AG04450 (cell line): ENCODE data around the gene PDE10A. TPM values are rescaled to one million over a fixed set of nuclear protein-coding genes. Genes with fewer than 3 reads are reported as not detected.

Source experiments
- CTCF ChIA-PET: fragments of 300-600, 350-600 bp; formaldehyde crosslinking; extraction: SDS; loops from one replicate; lab custom pipeline; 2022; ENCODE audit warnings: antibody characterized with exemption, inconsistent platforms; lab: Charles Lee
- POLR2A ChIA-PET: fragments of 350-600 bp; formaldehyde crosslinking; extraction: SDS; loops from one replicate; lab custom pipeline; 2021; ENCODE audit warnings: antibody characterized with exemption, inconsistent platforms; lab: Yijun Ruan, JAX
- DNase-seq: peaks from one replicate; pipeline ENCODE4 v3.0.0-alpha.2; 2011; ENCODE audit warnings: low read depth, low spot score
- H3K27ac ChIP-seq: one replicate; pipeline ENCODE4 v1.5.1; 2012; ENCODE audit warnings: low read depth, low read length, control low read depth
- H3K27me3 ChIP-seq: one replicate; pipeline ENCODE4 v1.6.0; 2012; ENCODE audit warnings: low read length; ENCODE audit not compliant: control insufficient read depth, insufficient read depth
- H3K4me3 ChIP-seq: 2 replicates; pipeline ENCODE4 v1.5.1; 2011; ENCODE audit warnings: mild to moderate bottlenecking, low read depth, low read length, control low read depth
- H3K9me3 ChIP-seq: 2 replicates; pipeline ENCODE4 v1.5.1; 2012; ENCODE audit warnings: low read length; ENCODE audit not compliant: control insufficient read depth, insufficient read depth
- polyA plus RNA-seq: library from polyadenylated mRNA; depleted of rRNA; stranded (reverse); fragments of >200 nt; gene quantifications from 2 replicates; pipeline ENCODE4 v1.2.3, GENCODE V29; 2011
- TF ChIP-seq, protein P1 (sequence below): IDR thresholded peaks from 2 replicates; pipeline ENCODE4 v1.5.1; 2011; ENCODE audit warnings: low read depth, low read length, control low read depth, inconsistent platforms

Gene PDE10A
- polyA plus RNA-seq, 1 experiment: 7.8 TPM

GRCh38 chr6:165630544-165630953 is 32.5 kb downstream of the PDE10A start:
- POLR2A ChIA-PET: no interaction called here
- TF ChIP-seq, protein P1, sequence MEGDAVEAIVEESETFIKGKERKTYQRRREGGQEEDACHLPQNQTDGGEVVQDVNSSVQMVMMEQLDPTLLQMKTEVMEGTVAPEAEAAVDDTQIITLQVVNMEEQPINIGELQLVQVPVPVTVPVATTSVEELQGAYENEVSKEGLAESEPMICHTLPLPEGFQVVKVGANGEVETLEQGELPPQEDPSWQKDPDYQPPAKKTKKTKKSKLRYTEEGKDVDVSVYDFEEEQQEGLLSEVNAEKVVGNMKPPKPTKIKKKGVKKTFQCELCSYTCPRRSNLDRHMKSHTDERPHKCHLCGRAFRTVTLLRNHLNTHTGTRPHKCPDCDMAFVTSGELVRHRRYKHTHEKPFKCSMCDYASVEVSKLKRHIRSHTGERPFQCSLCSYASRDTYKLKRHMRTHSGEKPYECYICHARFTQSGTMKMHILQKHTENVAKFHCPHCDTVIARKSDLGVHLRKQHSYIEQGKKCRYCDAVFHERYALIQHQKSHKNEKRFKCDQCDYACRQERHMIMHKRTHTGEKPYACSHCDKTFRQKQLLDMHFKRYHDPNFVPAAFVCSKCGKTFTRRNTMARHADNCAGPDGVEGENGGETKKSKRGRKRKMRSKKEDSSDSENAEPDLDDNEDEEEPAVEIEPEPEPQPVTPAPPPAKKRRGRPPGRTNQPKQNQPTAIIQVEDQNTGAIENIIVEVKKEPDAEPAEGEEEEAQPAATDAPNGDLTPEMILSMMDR: no peak
- DNase-seq: no peak
- Histone ChIP-seq H3K27me3 (no peaks in the 10 kb centered on the region), H3K27ac (no peak overlapping the region), H3K9me3 (0 out of 2 replicates have a peak, but pooled peaks cover 3% of the 10 kb centered on the region), H3K4me3 (no peak overlapping the region)
- CTCF ChIA-PET: no interaction called here

- Histone ChIP-seq H3K9me3 (peaks cover 11% of the 10 kb centered on the region), H3K4me3 (no peak overlapping the region), H3K27me3 (no peaks in the 10 kb centered on the region), H3K27ac (no peak overlapping the region)
- POLR2A ChIA-PET: no interaction called here
- CTCF ChIA-PET: no interaction called here
- DNase-seq: no peak
- TF ChIP-seq, protein P1: no peak
These were observed 34.1 kb downstream of the PDE10A start for GRCh38 chr6:165628955-165629354.

DNA sequence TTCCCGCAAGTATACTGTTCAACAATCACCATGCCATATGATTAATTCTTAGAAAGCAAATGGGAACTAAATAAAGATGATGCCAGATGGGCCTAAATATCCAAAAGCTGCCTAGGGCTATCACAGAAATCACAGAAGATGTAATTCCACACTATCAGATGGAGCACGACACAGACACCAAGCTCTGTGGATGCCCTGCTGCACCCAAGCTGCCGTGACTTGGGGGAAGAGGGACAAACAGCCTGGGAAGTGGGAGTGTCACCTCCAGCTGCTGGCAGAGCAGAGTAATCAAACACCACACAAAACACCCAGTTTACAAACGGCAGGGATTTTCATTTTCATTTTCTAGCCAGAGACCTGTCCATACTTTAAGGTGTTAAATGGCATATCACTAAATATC is 35.7 kb downstream of the PDE10A start:
- Histone ChIP-seq H3K9me3 (peaks cover 12% of the 10 kb centered on the region), H3K27ac (no peak overlapping the region), H3K4me3 (no peak overlapping the region), H3K27me3 (no peaks in the 10 kb centered on the region)
- DNase-seq: no peak
- ChIA-PET POLR2A (no interaction called here), CTCF (no interaction called here)
- TF ChIP-seq, protein P1: no peak

DNA sequence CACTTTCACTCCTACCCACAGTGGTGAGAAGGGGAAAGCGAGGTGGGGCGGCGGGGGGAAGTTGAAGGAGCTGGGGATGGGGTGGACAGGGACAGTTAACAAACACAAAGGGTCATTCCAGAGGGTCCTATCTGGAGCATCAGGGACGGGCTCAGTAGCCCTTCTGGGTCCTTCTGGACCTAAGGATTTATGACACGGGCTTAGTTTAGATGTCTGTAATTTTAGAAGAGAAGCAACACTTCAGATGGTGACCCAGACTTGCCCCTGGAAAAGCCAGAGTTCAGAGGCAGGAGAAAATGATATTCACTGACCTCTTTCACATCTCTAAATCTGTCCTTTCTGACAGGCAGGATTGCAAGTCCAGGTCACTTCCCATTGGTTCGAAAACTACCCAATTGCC is 36.3 kb downstream of the PDE10A start:
- Histone ChIP-seq H3K27me3 (no peaks in the 10 kb centered on the region), H3K4me3 (no peak overlapping the region), H3K27ac (no peak overlapping the region), H3K9me3 (peaks cover 12% of the 10 kb centered on the region)
- POLR2A ChIA-PET: no interaction called here
- CTCF ChIA-PET: no interaction called here
- DNase-seq: no peak
- TF ChIP-seq, protein P1: no peak

GRCh38 chr6:165624871-165625639 is 38.0 kb downstream of the PDE10A start:
- ChIA-PET POLR2A (no interaction called here), CTCF (no interaction called here)
- TF ChIP-seq, protein P1: no peak
- no peak for DNase-seq
- Histone ChIP-seq H3K27me3 (no peaks in the 10 kb centered on the region), H3K9me3 (peaks cover 12% of the 10 kb centered on the region), H3K27ac (no peak overlapping the region), H3K4me3 (no peak overlapping the region)
